Esophagus muscularis mucosa (tissue), 4 donors: ENCODE data around the gene CFAP161.

Experiments
- CTCF ChIP-seq, 3 experiments: fragments of 200-600 bp in 2 of 3; fragments of 450-650 bp in 1 of 3; sonication (generic) in 2 of 3; IDR thresholded peaks; one replicate each; pipeline ENCODE4 v1.5.1; 2017 to 2019; ENCODE audit warnings: antibody characterized with exemption in 3 of 3, mild to moderate bottlenecking in 2 of 3, moderate library complexity in 1 of 3
- EP300 ChIP-seq: sonication (generic); formaldehyde crosslinking; IDR thresholded peaks from one replicate; pipeline ENCODE4 v1.6.1; 2017; ENCODE audit warnings: antibody characterized with exemption
- POLR2A ChIP-seq: fragments of 450-650 bp; IDR thresholded peaks from one replicate; pipeline ENCODE4 v1.6.1; 2017; ENCODE audit warnings: antibody characterized with exemption, moderate library complexity, mild to moderate bottlenecking, low read depth

DNA sequence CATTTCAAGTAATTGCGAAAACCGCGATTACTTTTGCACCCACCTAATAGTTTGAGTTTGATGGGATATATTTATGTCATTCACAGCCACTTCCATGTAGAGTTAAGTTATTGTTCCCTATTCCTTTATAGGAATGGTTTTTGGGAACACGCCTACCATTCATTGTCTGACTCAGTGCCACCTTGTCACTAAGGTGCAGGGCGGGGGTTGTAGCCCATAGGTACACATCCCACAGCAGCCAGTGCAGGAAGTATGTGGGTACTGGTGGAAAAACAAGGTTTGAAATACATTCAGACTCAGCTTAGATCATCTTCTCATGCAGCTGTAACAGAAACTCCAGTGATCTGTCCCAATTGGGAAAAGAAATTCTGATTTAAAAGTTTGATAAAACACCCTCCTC lies 48.2 kb upstream of the CFAP161 start:
- TF ChIP-seq EP300, result no peak
- TF ChIP-seq CTCF (IDR thresholded peaks at IDR 0.05), result no peak
- TF ChIP-seq POLR2A, result no peak
